ENCODE data around the gene CNKSR3. TPM values are rescaled to one million over a fixed set of nuclear protein-coding genes. Genes with fewer than 3 reads are reported as not detected.

The CNKSR3 gene
- polyA plus RNA-seq, 3 donors: not detected

DNA sequence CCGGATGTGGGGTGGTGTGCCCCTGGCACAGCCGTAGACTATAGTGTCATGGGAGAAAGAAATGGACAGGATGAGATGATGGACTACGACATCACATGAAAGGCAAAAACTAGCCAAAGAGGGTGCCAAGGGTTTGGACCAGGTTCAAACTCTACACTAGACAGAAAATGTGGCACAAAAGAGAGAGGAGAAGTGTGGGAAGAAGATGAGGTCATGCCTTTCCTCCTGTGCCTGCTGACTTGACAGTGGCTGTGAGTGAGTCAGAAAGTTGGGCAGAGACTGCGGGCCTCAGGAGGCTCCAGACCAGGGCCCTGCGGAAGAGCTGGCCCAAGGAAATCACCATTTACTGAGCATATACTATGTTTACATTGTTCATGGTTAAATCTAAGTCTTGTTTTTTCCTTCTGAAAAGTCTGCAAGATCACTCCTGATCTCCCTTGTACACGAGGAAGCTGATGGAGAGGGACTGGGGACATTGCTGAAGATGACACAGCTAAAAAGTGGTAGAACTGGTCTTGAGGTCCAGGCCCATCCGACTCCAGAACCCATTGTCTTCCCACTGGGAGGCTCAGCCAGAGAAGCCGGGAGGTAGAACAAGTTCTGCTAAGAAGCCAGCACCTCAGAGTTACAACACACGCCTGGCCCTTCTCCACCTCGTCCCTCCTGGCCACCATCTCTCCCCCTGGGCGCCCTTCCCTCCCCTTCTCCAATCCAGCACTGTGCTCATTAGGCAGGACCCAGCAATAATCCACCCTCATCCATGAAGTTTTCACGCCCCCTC lies 35.6 kb downstream of the CNKSR3 start:
- Histone ChIP-seq H3K27ac (ENCODE audit: low read depth in 1 of 2, low read length in 2 of 2) (no peak overlapping the region), H3K9ac (ENCODE audit: insufficient read depth, low read length, poor library complexity, severe bottlenecking) (no peak overlapping the region), H3K4me3 (replicated peaks in 1 of 3; ENCODE audit: low read depth in 2 of 3, low read length in 3 of 3) (no peak overlapping the region), H4K20me1 (ENCODE audit: insufficient read depth, low read length) (no peaks in the 10 kb centered on the region), H3K36me3 (replicated peaks in 1 of 2; ENCODE audit: control insufficient read depth in 1 of 2, insufficient read depth in 2 of 2, low read length in 2 of 2) (no peaks in the 10 kb centered on the region), H3K79me2 (ENCODE audit: insufficient read depth, low read length) (no peaks in the 10 kb centered on the region), H2AFZ (ENCODE audit: insufficient read depth, low read depth, low read length, poor library complexity, severe bottlenecking) (no peak overlapping the region), H3K27me3 (ENCODE audit: control insufficient read depth in 2 of 2, insufficient read depth in 2 of 2, low read length in 2 of 2) (no peaks in the 10 kb centered on the region), H3K9me3 (replicated peaks in 1 of 2; ENCODE audit: control insufficient read depth in 1 of 2, insufficient read depth in 1 of 2, low read length in 2 of 2) (peaks cover 0 to 3% of the 10 kb centered on the region in 2 donors), H3K4me2 (replicated peaks; ENCODE audit: extremely low read depth, low read length, poor library complexity, severe bottlenecking) (no peak overlapping the region), H3K4me1 (ENCODE audit: control insufficient read depth in 1 of 2, insufficient read depth in 2 of 2, low read length in 2 of 2) (no peaks in the 10 kb centered on the region)
- H3K27ac Mint-ChIP-seq: peak overlapping the region in 2 of 7 donors; percentile 12 to 13
- DNase-seq: no peak
- intact Hi-C loops (cut with micrococcal nuclease): no loop called here
- peaks cover 0 to 9% (median 4%) of the 10 kb centered on the region in 7 donors for H3K9me3 Mint-ChIP-seq
- H3K27me3 Mint-ChIP-seq (ENCODE audit: low read depth in 3 of 3): no peaks in the 10 kb centered on the region
- TF ChIP-seq, protein P1, sequence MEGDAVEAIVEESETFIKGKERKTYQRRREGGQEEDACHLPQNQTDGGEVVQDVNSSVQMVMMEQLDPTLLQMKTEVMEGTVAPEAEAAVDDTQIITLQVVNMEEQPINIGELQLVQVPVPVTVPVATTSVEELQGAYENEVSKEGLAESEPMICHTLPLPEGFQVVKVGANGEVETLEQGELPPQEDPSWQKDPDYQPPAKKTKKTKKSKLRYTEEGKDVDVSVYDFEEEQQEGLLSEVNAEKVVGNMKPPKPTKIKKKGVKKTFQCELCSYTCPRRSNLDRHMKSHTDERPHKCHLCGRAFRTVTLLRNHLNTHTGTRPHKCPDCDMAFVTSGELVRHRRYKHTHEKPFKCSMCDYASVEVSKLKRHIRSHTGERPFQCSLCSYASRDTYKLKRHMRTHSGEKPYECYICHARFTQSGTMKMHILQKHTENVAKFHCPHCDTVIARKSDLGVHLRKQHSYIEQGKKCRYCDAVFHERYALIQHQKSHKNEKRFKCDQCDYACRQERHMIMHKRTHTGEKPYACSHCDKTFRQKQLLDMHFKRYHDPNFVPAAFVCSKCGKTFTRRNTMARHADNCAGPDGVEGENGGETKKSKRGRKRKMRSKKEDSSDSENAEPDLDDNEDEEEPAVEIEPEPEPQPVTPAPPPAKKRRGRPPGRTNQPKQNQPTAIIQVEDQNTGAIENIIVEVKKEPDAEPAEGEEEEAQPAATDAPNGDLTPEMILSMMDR (IDR thresholded peaks at IDR 0.05): no peak
- WGBS (ENCODE audit: insufficient coverage): 88% methylated on average over 7 of the region's 12 CpGs
- H3K4me1 Mint-ChIP-seq: peaks cover 9% of the 10 kb centered on the region
- no peaks in the 10 kb centered on the region for H3K36me3 Mint-ChIP-seq
- no peak overlapping the region for H3K4me3 Mint-ChIP-seq

DNA sequence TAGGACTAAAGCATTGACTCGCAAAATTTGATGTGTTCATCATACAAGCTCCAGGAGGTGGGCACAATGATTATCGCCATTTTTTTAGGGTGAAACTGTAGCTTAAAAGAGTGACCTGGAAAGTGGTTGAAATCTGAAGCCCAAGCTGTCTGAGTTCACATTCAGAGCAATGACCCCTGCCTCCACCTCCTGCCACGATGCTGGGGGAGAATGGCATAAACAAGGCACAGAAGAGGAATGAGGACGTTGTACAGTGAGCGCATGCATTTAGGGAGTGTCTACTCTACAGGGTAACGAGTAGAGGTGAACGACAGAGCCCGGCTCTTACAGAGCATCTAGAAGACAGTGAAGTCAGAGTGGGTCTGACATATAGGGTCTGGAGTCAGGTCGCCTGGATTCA lies 37.2 kb downstream of the CNKSR3 start:
- Histone ChIP-seq H3K4me1 (ENCODE audit: control insufficient read depth in 1 of 2, insufficient read depth in 2 of 2, low read length in 2 of 2) (no peaks in the 10 kb centered on the region), H3K27me3 (ENCODE audit: control insufficient read depth in 2 of 2, insufficient read depth in 2 of 2, low read length in 2 of 2) (no peaks in the 10 kb centered on the region), H4K20me1 (ENCODE audit: insufficient read depth, low read length) (no peaks in the 10 kb centered on the region), H3K4me2 (replicated peaks; ENCODE audit: extremely low read depth, low read length, poor library complexity, severe bottlenecking) (no peak overlapping the region), H3K9ac (ENCODE audit: insufficient read depth, low read length, poor library complexity, severe bottlenecking) (no peak overlapping the region), H3K36me3 (replicated peaks in 1 of 2; ENCODE audit: control insufficient read depth in 1 of 2, insufficient read depth in 2 of 2, low read length in 2 of 2) (no peaks in the 10 kb centered on the region), H3K27ac (ENCODE audit: low read depth in 1 of 2, low read length in 2 of 2) (no peak overlapping the region), H3K79me2 (ENCODE audit: insufficient read depth, low read length) (no peaks in the 10 kb centered on the region), H3K9me3 (replicated peaks in 1 of 2; ENCODE audit: control insufficient read depth in 1 of 2, insufficient read depth in 1 of 2, low read length in 2 of 2) (peaks cover 0 to 3% of the 10 kb centered on the region in 2 donors), H2AFZ (ENCODE audit: insufficient read depth, low read depth, low read length, poor library complexity, severe bottlenecking) (no peak overlapping the region), H3K4me3 (replicated peaks in 1 of 3; ENCODE audit: low read depth in 2 of 3, low read length in 3 of 3) (no peak overlapping the region)
- Mint-ChIP-seq H3K36me3 (no peaks in the 10 kb centered on the region), H3K27me3 (ENCODE audit: low read depth in 3 of 3) (no peaks in the 10 kb centered on the region), H3K4me3 (no peak overlapping the region), H3K4me1 (peaks cover 9% of the 10 kb centered on the region), H3K27ac (no peak overlapping the region), H3K9me3 (peaks cover 0 to 9% (median 4%) of the 10 kb centered on the region in 7 donors)
- intact Hi-C loops (cut with micrococcal nuclease): no loop called here
- TF ChIP-seq, protein P1 (IDR thresholded peaks at IDR 0.05): no peak
- 100% methylated on average over 7 of the region's 9 CpGs for WGBS (ENCODE audit: insufficient coverage)
- no peak for DNase-seq

All from CD14-positive monocyte (primary cell).